Islet precursor cell (in vitro differentiated cells): ENCODE results near the gene CCDC154.
"Not testable (repeated sequence)": the region's sequence is repeated elsewhere in the genome, so short reads cannot be mapped to it uniquely, and the experiment has no call there.

Experiments used
- DNase-seq: peaks from one replicate; pipeline ENCODE4 v3.0.0-alpha.2; 2018

The CCDC154 gene

GRCh38 chr16:1472974-1473373 is 28.6 kb upstream of the CCDC154 start:
- DNase-seq: no peak

GRCh38 chr16:1471569-1472194 is 27.3 kb upstream of the CCDC154 start:
- DNase-seq: no peak

- peak; percentile 73 for DNase-seq
Observed at GRCh38 chr16:1470481-1471251, 26.3 kb upstream of the CCDC154 start.

DNA sequence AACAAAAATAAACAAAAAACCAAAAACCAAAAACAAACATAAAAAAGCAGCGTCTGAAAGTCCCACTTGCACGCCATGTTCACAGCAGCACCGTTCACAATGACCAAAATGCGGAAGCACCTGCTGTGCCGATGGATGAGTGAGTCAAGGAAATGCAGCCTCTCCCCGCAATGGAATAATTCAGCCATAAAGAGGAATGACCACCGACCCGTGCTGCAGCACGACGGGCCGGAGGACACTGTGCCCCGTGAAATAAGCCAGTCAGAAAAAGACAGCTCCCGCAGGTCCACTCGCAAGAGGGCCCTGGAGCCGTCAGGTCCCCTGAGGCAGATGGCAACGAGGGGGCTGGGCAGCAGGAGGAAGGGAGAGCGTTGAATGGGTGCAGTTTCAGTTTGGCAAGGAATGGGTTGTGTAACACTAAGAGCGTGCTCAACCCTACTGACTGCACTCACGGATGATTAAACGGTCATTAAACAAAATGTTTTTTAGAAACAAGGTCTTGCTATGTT is 25.4 kb upstream of the CCDC154 start:
- no peak for DNase-seq

DNA sequence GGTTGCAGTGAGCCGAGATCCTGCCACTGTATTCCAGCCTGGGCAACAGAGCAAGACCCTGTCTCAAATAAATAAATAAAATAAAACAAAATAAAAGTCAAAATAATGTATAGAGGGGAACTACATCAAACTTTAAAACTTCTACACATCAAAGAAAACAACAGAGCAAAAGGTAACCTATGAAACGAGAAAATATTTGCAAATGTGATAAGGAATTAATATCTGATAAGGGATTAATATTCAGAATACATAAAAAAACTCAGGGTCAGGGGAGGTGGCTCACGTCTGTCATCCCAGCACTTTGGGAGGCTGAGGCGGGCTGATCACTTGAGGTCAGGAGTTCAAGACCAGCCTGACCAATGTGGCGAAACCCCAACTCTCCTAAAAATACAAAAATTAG is 24.8 kb upstream of the CCDC154 start:
- DNase-seq: not testable (repeated sequence)

GRCh38 chr16:1468426-1468810 is 24.1 kb upstream of the CCDC154 start:
- DNase-seq: no peak

GRCh38 chr16:1466968-1467521 is 22.7 kb upstream of the CCDC154 start:
- no peak for DNase-seq

DNA sequence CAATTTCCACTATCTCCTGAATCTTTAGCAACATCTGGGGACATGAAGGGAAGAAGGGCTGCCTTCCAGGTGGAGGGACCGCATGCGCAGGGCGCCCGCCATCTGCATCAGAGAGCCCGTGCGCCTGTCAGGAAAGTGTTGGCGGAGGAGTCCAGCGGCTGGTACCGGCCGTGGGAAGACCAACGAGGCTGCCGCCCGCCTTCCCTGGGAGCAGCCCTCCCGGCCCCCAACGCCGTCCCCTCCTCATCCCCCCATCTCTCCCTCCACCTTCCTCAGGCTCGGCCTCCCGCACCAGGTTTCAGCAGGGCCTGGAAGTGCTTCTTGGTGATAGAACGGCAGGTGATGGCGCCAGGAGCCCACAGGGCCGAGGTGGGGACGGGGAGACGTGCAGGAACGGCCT is 21.7 kb upstream of the CCDC154 start:
- DNase-seq: no peak

GRCh38 chr16:1465567-1465915 is 21.2 kb upstream of the CCDC154 start:
- no peak for DNase-seq

- DNase-seq: no peak
Observed at GRCh38 chr16:1464894-1465566, 20.7 kb upstream of the CCDC154 start.

GRCh38 chr16:1464196-1464893 is 20.0 kb upstream of the CCDC154 start:
- no peak for DNase-seq

GRCh38 chr16:1461146-1461545 is 16.8 kb upstream of the CCDC154 start:
- peak; percentile 81 for DNase-seq

- DNase-seq: no peak
Observed at GRCh38 chr16:1460602-1461138, 16.3 kb upstream of the CCDC154 start.

DNA sequence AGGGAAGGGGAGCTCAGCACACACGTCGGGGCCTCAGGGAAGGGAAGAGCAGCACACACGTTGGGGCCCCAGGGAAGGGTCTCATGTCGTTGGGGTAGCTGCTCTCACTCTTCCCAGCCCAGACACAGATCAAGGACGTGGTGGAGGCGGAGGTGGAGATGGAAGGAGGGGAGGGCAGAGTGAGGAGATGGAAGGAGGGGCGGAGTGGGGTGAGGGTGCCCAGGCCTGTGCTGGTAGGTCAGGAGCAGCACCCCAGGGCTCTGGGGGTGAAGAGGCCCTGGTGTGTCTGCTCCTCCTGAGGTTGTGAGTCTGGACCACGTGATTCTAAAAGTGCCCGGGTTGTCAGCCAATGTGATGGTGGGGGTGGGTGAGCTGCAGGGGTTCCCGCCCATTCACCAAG is 15.6 kb upstream of the CCDC154 start:
- DNase-seq: no peak

- no peak for DNase-seq
Observed at GRCh38 chr16:1458977-1459341, 14.6 kb upstream of the CCDC154 start.

DNA sequence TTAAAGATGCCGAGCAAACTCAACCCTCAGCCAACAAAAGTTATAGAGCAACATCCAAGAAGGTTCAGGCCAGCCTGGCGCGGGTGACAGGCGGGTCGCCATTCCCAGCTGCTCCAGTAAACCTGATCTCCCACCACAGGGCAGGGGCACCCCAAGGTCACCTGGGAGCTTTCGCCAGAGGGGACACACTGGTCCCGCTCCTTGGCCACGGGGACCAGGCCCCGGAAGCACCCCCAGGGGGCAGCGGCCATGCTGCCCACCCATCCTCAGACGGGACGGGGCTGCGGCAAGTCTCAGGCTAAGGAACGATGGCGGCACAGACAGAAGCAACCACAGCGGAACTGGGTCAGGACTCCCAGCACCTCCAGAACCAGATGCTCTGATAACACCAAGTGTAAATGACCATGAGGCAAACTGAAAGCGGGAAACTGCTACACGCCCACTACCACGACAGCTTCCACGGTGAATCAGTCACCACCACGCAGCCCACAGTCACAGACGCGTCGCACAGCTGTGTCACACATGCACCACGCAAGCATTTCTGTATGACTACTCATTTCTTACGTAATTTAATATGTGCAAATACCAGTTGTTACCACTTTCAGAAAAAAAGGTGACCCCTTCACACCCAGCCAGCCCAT is 14.1 kb upstream of the CCDC154 start:
- DNase-seq: no peak

DNA sequence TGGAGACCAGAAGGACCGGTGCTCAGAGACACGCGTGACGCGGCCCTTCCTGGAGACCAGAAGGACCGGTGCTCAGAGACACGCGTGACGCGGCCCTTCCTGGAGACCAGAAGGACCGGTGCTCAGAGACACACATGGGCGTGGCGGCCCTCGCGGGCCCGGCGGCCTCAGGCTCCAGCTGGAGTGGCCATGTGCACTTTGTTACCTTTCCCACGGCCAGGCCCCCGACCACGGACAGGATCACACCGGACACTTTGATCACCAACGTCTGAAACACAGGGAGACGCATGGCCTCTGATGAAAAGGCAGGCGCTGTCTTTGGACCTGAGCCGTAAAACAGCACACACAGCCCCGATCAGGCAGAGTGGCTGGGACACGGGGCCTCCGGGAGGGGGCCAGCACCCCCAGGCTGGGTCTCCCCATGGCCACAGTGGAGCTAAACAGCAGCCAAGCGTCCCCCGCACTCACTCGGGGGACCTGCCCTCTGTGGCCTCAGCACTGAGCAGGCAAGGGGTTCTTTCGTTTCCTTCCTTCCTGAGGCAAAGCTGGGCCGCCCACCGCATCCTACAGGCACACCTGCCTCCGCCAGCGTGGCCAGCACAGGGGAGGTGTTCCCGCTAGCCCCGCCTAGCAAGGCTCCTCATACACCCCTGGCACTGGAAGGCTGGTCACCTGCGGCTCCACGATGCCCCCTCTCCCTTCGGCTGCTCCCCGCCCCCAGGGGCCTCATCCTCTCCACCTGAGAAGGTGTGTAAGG is 13.3 kb upstream of the CCDC154 start:
- DNase-seq: no peak

DNA sequence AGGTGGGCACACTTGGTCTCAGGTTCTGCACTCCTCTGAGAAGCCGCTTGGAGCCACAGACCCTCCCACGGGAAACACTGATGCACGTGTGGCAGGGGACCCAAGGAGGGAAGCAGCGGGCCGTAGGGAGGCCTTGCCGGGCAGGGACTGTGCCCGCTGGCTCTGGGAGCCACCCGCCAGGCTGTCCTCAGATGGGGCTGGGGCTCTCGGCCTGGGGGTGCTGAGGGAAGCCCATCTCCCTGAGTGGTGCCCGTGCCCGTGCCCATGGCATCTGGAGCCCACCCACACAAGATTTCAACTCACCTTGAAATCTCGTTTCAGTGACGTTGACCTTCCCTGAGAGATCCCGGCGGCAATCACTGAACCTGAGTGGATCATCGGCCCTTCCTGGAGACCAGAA is 12.6 kb upstream of the CCDC154 start:
- DNase-seq: no peak

DNA sequence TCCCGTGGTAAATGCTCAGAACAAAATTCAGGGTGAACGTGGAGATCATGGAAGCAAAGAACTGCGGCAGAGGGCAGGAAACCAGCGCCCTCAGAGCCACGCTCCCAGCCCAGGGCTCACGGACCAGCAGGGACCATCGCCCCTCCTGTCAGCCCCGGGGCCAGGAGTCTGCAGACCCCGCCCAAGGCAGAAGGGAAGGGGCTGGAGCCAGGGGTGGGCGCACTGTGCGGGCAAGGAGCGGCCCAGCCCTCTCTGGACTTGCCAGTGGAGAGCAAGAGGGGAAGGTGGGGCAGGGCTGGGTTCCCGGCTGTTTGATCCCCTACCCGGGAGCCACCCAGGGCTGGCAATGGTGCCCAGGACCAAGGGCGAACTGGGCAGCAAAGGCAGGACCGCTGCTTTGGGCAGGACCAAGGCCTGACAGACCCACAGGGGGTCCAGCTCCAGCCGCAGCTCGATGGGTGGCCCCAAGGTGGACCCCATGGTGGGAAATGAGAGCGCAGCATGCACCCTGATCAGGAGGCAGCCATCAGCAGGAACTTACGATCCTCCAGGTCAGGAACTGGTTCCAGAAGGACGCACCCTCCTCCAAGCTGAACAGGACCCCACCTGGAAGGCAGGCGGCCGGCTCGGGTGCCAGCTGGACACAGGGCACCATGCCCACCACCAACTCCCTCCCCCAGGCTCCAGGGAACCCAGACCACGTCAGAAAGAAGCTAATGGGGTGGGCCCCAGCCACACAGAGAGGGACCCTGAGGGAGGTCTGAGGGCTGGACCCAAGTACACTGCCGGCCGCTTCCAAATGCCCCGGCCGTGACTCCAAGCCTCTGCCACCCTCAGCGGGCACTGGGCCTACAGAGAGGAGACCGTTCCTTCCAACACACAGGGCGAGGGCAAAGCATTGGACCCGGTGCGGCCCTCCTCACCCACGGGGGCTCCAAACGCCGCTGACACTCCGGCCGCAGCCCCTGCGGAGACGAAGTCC is 11.1 kb upstream of the CCDC154 start:
- no peak for DNase-seq

DNA sequence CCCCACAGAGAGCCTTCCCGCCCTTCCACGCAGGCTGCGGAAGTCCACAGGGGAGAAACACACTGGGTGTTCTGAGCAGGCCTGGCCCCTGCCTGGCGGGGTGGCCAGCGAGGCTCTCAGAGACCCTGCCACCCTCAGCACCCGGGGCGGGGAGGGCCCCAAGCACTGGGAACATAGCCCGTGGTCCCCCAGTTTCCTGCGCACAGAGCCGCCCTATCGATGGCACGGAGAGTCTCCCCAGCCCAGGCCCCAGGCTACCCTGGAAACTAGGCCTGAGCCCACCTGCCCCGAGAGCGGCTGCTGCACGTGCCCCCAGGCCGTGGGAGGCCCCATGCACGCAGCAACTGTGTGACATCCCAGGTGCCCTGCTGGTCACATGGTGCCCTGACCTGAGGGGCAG is 10.2 kb upstream of the CCDC154 start:
- no peak for DNase-seq
